Smooth muscle cell of the brain vasculature (primary cell): ENCODE results near the gene DDX24.
"Not testable (repeated sequence)": the region's sequence is repeated elsewhere in the genome, so short reads cannot be mapped to it uniquely, and the experiment has no call there.

Source experiments
- DNase-seq: peaks from one replicate; pipeline ENCODE4 v3.0.0-alpha.2; 2012; ENCODE audit warnings: low read depth, low spot score

Gene DDX24

DNA sequence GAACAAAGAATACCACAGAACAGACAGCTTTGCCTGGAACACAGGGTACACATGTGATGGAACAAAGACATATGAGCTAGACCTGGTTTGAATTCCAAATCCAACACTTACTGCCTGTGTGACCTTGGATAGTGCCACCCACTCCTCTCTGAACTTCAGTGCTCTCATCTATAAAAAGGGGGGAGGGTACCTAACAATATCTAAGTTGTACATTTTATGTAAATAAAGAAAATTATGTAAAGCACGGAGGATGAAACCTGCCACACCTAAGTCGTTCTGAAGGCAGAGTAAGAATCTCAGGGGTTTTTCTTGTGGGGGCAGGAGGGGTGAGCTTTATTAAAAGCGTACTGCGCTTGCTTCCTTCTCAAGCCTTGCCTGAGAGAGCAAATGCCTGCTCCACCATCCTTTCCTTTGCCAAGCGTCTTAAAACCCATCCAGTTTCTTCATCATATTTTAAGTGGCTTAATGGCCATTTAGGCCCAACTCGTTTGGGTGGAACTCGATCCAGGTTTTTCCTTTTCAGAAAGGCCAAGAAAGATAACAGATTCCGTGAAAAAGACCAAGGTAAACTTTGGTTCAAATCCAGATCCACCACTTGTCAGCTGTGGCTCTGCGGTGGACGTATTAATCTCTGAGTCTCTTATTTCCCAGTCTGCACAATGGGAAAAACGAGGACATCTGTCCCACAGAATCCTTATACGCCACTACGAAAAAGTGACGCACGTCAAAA, 946 bp downstream of the DDX24 start:
- no peak for DNase-seq

DNA sequence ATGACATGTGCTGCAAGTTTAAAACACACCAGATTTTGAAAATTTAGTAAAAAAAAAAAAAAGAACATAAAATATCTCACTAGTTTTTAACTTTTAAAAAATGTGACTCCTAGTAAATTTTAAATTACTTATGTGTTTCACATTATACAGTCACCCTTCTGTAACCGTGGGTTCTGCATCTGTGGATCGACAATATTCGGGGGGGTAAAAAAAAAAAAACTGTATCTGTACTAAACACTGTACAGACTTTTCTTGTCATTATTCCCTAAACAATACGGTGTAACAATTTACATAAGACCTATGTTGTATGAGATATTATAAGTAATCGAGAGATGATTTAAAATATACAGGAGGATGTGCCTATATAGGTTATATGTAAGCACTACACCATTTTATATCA, 3.2 kb downstream of the DDX24 start:
- no peak for DNase-seq

DNA sequence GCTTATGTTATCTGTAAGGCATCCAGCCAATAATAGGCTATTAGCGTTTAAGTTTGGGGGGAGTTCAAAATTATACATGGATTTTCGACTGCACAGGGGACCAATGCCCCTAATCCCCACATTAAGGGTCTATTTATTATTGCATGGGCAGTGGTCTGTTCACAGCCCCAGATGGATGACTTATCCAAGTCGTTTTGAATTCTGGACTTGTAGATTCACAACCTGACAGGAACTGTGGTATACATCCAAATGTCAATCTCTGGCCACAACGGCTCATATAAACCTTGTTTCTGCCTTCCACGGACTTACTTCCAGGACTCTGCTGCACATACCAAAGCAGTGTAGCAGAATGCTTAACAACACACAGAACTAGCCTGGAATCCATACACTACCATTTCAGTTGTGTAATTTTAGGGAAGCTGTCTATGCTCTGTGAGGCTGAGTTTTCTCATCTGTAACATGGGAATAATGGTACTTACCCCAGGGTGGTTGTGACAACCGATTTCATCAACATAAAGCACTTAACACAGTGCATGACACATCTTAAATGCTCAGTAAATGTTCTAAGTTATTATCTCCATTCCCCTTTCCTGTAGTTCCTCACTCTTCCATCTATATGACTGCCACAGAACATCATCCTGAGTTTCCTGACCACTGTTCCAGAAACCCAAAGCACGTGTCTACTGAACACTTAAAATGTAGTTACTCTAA, 3.7 kb downstream of the DDX24 start:
- no peak for DNase-seq

DNA sequence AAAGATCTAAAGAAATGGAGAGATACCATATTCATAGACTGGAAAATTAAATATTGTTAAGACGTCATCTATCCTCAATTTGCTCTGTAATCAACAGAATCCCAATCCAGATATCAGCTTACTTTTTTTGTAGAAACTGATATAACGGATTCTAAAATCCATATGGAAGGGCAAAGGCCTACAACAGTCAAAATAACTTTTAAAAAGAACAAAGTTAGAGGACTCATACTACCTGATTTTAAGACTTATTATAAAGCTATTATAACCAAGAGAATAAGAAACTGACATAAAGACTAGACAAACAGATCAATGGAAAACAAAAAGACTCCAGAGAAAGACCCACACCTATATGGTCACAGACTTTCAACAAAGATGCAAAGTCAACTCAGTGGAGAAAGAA, 6.0 kb downstream of the DDX24 start:
- DNase-seq, result no peak

DNA sequence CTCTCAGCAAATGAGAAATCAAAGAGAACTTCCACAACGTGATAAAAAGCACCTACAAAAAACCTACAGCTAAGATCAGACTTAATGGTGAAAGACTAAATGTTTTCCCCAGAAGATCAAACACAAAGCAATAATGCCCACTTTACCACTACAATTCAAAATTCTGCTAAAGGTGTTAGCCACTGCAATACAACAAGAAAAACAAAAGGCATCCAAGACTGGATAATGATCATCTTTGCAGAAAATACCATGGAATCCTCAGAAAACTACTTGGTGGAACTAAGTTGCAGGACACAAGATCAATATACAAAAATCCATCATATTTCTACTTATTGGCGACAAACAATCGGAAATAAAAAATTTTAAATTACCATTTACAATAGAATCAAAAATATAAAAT, 6.5 kb downstream of the DDX24 start:
- no peak for DNase-seq

DNA sequence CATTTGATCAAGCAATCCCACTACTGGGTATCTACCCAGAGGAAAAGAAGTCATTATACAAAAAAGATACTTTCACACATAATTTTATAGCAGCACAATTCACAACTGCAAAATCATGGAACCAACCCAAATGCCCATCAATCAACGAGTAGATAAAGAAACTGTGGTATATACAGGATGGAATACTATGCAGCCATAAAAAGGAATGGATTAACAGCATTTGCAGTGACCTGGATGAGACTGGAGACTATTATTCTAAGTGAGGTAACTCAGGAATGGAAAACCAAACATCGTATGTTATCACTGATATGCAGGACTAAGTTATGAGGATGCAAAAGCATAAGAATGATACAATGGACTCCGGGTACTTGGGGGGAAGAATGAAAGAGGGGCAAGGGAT, 8.9 kb downstream of the DDX24 start:
- not testable (repeated sequence) for DNase-seq

DNA sequence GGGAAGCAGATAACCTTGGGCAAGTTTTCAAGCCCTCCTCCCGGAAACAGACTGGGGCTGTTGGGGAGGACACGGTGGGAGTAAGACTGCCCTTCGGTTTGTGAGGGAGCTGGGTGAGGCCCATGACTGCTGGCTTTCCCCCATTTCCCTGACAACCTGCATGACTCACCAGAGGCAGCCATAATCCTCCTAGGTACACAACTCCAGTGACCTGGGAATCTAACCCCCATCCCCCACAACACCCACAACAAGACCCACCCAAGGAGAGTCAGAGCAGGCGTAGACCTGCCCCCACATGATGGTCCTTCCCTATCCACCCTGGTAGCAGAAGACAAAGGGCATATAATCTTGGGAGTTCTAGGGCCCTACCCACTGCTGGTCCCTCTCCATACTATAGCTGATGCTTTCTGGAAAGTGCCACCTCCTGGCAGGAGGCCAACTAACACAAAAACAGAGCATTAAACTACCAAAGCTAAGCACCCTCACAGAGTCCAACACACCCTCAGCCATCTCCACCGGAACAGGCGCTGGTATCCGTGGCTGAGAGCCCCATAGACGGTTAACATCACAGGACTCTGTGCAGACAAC, 14.8 kb downstream of the DDX24 start:
- DNase-seq, result no peak

DNA sequence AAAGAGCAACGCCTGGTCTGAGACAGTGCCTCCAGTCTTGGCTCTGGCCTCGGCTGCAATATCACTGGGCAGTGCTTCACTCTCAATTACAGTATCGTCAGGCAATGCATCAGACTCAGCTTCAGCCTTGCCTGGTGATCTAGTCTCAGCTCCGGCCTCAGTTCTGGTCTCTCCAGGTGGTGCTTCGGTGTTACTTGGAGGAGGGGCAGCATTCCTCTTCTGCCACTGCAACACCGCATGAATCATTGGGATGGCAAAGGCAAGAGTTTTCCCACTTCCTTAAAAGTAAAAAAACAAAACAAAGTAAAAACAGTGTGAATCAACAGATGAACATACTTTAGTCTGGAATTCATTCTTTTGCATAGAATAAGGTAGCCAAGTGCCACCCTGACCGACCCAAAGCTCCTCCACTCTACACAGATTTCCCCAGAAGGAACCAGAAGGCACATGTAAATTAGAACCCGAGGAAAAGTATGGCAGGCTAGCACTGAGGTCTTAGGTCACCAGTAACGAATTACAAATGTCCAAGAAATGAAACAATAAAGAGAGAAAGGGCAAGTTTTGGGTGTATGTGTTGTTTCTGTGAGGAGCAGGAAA, 18.6 kb downstream of the DDX24 start:
- DNase-seq, result no peak

DNA sequence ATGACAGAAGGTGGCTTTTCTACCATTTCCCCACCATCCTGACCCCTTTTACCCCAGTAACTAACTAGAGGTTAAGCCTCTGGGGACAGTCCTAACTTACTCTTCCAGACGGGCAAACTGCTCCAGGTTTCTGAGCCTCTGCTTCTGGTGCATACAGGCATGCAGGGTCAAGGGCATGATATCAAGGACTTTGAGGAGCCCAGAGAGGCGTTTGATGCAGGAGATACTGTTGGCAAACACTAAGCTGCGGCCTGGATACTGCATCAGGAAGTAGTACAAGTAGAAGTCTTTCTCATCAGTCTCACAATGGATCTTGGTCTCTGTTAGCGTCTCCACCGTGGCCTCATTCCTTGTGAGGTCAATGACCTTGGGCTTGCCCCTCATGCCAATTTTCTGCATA, 21.0 kb downstream of the DDX24 start:
- no peak for DNase-seq

DNA sequence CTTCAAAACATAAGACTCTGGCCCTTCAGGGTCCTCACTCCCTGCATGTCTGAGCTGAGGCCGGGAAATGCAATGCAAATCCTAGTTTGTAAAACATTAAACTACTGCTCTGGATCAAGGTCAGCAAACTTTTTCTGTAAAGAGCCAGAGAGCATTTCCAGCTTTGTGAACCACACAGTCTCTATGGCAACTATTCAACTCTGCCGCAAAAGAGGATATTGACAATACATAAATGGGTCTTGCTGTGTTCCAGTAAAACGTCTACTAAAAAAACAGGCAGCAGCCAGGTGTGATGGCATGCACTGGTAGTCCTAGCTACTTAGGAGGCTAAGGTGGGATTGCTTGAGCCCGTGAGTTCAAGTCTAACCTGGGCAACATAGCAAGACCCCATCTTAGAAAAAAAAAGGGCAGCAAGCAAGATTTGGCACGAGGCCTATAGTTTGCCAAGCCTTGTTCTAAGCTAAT, 22.3 kb downstream of the DDX24 start:
- no peak for DNase-seq

DNA sequence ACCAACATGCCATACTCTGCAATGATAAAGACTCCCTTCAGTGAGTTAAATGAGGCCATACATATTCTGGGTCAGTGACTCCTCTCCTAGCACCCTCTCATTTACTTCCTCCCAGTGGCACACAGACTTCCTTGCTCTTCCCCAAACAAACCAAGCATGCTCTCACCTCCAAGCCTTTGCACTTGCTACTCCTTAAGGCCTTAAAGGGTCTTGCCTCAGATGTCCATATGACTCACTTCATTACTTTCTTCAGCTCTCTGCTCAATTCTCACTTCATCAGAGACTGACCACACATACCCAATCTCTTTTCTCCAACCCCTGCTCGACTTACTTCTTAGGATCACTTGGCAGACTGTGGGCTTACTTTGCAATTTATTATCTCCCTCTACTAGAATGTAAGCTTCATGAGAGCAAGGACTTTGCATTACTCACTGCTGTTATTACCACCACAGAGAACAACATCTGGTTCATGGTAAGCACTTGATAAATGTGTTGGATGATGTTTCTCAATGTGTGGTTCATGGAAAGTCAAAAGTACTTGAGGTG, 22.8 kb downstream of the DDX24 start:
- DNase-seq, result no peak

DNA sequence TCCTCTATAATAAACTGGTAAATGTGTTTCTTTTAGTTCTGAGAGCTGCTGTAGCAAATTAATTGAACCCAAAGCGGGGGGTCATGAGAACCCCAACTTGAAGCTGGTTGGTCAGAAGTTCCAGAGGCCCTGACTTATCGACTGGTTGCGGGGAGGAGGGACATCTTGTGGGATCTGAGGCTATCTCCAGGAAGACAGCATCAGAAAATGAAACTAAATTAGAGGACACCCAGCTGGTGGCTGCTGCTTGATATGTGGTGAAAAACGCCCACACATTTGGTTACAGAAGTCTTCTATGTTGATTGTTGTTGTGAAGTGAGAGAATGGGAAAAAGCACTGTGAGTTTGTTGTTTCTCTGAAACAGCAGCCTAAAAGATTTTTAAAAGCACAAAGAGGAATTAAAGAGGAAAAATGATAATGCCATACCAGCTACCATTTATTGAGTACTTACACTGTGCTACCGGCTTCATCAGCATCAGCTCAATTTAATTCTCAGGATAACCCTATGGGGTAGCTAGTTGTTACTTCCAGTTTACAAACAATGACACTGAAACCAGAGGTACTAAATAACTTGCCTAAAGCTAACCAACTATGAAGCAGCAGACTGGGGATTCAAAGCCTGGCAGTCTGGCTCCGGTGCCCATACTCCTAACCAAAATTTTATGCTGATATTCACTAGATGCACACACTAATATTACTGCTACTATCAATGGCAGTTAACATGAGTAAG, 24.3 kb downstream of the DDX24 start:
- no peak for DNase-seq

DNA sequence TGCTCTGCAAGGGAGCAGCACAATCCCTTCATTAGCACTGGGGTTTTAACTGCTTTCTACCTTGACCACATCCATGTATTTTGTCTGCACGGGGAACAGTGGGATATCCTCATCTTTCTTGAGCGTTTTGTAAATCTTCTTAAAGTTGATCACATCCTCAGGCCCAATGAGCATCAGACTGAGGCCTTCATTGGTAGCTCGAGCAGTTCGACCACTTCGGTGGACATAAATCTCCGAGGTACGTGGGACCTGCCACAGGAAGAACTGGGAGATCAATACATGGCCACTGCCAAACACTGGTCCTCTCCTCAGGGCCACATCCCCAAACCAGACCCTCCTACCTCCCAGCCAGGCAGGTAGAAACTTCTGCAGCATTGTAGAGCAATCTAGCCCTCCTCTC, 26.1 kb downstream of the DDX24 start:
- DNase-seq, result no peak

DNA sequence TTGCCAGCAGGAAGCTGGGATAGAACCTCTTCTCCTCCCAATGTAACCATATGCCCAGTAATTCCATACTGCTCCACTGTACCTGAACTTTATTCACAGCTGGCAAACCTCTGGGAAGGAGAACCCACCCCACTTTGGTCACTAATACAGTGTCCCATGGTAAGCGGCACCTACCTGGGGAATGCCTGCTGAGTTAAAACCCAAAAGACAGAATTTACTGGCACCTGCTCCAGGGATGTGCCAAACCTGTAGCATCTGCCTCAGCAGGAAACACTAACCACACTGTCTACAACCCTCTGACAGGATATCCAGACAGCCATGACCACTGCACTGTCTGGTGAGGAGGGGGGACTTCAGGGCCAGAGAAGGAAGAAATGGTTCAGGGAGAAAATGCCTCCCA, 26.6 kb downstream of the DDX24 start:
- no peak for DNase-seq

DNA sequence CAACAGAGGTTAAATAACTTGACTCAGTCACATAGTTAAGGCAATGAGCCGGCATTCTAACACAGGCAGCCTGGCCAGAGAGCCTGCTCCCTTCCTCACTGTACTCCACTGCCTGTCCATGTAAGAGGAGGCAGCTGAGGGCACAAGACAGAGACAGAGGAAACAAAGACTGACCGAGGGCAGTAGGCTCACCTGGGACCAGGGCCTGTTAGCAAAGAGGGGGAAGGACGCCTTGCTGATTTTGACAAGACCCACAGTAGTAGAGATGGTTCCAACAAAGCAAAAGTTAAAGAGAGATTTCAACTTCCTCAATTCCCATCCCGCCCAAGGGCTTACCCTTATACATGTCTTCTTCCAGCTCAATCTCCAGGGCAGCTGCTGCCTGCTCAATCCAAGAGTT, 28.3 kb downstream of the DDX24 start:
- DNase-seq, result no peak

DNA sequence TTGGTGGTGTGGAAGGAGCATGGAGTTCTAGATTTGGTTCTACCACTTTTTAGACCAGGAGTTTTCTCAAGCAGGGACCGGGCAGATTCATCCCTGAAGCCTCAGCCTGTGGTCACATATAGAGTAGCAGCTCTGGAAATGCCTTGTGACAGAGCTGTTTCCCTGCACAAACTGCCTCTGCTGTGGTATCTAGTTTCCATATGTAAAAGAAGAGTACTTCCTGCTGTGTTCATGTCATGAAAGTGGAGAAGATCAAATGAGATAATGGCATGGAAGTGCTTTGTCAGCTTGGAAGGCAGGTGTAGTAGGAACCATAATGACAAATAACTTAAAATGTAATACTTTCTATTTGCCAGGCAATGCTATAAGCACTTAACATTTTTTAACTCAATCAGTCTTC, 28.8 kb downstream of the DDX24 start:
- no peak for DNase-seq

DNA sequence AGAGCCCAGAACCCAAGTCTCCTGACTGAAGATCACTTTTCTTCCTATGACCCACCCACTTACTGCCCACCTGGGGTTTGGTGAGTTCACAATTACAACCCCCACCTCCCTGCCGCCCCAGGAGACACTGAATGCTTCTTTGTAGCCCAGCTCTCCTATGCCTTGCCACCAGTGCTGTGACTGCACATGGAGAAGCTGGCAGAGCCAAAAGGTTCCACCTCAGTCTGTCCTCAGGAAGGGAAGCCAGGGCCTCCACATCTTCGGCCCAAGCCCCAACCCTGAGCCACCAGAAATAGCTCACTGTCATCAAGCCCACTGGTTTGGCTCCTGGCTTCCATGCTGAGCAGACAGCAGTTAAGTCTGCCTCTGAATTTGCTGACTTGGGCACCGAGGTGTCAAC, 29.2 kb downstream of the DDX24 start:
- no peak for DNase-seq

DNA sequence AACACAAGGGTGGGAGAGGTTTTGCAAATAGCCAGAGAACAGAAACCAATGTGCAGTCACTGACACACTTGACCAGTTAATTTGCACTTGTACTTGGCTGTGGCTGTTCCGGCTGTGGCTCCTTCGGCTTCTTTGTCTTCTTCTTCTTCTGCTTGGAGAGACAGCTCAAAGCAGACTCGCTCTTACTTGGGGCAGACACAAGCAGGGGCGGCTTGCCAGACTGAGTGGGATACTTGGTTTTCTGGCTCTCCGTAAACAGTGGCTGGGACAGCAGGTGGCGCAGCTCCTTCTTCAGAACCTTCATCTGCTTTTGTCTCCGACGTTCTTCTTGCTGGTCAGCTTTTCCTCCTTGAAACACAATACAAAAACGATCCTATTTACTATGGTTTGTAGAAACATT, 29.9 kb downstream of the DDX24 start:
- DNase-seq, result no peak

DNA sequence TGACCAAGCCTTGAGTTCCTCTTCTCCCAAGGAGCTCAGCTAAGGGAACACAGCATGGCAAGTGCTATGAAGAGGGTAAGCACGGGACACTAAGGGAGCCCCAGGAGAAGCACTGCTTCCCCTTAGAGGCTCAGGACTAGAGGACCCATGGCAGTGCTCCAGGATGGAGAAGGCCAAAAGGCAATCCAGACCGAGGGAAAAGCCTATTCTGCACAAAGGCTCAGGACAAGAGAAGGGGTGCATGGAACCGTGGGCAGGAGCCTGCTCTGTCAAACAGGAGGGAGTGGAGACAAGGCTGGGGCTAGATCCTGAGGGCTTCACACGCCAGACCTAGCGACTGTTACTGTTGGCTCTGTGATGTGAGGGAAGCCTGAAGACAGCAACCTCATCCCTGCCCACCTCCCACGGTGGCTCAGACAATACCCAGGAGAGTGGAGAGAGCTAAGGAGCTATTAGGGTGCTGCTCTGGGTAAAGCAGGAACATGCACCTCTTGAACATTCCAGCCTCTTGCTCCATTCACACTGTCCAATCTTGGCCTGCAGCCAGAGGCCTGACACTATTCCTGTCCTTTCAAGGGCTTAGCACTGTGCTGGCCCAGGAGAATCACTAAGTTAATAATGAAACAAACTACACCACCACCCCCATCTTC, 30.6 kb downstream of the DDX24 start:
- no peak for DNase-seq

DNA sequence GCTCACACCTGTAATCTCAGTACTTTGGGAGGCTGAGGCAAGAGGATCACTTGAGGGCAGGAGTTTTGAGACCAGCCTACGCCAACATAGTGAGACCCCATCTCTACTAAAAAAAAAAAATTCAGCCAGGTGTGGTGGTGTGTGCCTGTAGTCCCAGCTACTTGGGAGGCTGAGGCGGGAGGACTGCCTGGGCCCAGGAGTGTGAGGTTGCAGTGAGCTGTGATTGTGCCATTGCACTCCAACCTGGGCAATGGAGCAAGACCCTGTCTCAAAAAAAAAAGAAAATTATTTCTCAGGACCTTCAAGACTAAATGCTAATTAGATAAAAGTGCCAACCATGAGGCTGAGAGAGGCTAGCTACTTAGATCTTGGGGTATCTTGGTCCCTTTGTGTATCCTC, 31.4 kb downstream of the DDX24 start:
- no peak for DNase-seq
